KOPT-K1 (cell line): ENCODE measurements around the gene ARHGAP32.
"Not testable (repeated sequence)": the region's sequence is repeated elsewhere in the genome, so short reads cannot be mapped to it uniquely, and the experiment has no call there.

ENCODE experiments used
- H3K27ac ChIP-seq: fragments of 200-600 bp; sonication (generic); 2 replicates; pipeline ENCODE4 v1.5.1; 2016; ENCODE audit warnings: antibody characterized with exemption, mild to moderate bottlenecking, low read depth, low read length; ENCODE audit not compliant: poor library complexity, severe bottlenecking
- H3K36me3 ChIP-seq: fragments of 200-600 bp; sonication (generic); 2 replicates; pipeline ENCODE4 v1.5.1; 2017; ENCODE audit warnings: antibody characterized with exemption, mild to moderate bottlenecking, low read length, moderate library complexity; ENCODE audit not compliant: insufficient read depth
- H3K9me3 ChIP-seq: fragments of 200-600 bp; sonication (generic); 2 replicates; pipeline ENCODE4 v1.5.1; 2017; ENCODE audit warnings: antibody characterized with exemption, low read length, mild to moderate bottlenecking; ENCODE audit not compliant: insufficient read depth, poor library complexity, severe bottlenecking

Gene ARHGAP32

DNA sequence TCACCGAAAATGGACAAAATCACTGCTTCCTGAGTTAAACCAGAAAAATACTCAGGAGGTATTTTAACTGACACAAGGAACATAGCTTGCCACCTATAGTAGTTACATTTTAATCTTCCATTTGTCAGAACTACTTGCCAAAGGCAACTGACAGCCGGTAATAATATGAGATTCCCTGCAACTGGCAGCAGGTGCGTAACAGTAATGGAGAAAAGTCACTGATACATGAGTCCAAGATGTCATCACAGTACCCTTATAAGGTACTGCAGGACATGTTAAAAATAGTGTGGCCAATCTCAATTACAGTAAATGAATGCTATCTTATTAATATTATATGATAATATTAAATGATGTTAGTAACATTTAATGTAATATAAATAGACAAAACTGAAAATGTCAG is 21.1 kb upstream of the ARHGAP32 start:
- Histone ChIP-seq H3K36me3 (no peaks in the 10 kb centered on the region), H3K9me3 (no peaks in the 10 kb centered on the region), H3K27ac (no peak overlapping the region)

DNA sequence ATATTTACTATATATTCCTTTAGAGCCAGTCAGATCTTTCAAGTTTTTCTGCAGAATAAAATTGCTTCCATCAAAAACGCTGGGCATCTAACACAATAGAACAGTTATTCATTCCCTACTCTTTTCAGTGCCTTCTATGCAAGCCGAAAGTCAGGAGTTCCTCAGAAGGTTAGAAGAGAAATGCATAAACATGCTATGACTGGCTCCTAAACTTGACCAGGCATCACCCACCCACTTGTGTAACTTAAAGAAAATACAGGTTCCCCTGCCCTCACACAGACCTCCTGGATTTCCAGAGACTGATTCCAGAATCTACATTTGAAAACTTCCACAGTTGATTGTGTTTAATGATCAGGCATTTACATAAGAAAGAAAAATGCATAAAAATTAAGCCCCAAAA is 19.3 kb upstream of the ARHGAP32 start:
- H3K36me3 ChIP-seq, result no peaks in the 10 kb centered on the region
- H3K9me3 ChIP-seq, result no peaks in the 10 kb centered on the region
- H3K27ac ChIP-seq, result no peak overlapping the region

DNA sequence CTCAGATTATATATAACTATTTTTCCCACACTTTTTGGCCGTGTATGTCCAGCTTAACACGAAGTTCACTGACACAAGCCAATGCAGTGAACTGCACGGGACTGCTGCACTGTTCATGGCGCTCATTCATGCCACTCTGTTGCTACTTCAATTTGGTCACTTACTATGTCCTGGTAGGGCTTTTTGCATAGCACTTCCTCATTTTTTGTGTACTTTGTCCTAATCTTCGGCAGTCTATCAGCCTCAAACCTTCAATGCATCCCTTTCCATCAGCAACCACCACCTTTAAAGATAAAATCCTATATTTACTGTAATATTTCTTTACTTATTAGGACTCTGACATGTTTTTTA is 18.7 kb upstream of the ARHGAP32 start:
- H3K36me3 ChIP-seq, result no peaks in the 10 kb centered on the region
- no peak overlapping the region for H3K27ac ChIP-seq
- H3K9me3 ChIP-seq, result no peaks in the 10 kb centered on the region

DNA sequence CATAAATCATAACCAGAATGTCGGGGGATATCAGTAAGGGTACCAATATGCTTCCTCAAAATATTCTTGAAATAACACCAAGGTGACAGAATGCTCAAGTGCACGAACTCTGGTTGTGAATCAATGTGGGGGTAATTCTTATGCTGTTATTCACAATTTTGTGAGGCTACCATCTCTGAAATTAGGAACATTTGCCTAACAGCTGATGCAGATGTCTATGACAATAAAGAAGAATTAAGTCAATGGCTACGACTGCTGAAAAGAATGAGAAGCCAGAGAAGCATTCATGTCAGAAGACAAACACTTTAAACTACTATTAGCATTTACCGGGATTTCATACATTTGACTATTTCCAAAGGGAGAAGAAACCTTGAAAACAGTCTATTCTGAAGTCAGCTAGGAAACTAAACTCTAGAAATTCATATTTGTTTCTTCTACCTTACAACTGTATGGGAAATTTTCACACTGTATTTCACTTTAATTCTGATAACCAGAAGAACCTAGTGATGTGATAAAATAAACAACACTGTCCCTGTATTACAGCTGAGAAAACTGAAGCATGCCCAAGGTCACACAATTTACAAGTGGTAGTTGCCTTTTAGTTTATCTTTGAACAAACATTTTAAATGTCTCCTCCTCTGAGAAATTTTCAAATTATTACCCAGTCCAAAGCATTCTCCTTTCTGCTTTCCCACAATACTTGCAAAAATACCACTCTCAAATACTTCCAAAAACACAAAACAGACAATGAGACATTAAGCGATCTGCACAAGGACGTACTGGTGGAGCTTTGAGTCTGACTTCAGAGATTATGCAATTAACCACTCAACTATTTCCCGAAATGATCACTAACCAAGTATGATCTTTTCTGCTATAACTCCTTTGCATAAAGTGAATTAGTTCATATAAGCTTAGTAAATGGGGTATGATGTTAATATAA is 18.0 kb upstream of the ARHGAP32 start:
- Histone ChIP-seq H3K27ac (no peak overlapping the region), H3K9me3 (no peaks in the 10 kb centered on the region), H3K36me3 (no peaks in the 10 kb centered on the region)

DNA sequence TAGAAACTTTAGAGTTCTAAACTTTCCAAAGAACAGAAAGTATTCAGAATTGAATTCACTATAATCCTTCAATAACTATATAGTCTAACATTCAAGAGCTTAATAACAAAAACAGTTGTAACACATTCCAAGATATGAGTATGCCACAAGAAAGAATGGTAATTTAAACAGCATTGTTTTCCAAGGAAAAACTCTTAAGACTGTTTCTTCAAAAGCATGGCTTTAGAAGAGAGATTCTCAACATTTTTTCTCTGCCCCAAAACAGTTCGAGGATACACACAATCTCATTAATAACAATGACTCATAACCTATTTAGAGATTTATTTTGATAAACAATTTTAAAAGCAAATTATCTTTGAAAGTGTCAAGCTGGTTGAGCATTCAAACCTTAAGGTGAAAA is 16.7 kb upstream of the ARHGAP32 start:
- Histone ChIP-seq H3K9me3 (no peaks in the 10 kb centered on the region), H3K36me3 (no peaks in the 10 kb centered on the region), H3K27ac (no peak overlapping the region)

DNA sequence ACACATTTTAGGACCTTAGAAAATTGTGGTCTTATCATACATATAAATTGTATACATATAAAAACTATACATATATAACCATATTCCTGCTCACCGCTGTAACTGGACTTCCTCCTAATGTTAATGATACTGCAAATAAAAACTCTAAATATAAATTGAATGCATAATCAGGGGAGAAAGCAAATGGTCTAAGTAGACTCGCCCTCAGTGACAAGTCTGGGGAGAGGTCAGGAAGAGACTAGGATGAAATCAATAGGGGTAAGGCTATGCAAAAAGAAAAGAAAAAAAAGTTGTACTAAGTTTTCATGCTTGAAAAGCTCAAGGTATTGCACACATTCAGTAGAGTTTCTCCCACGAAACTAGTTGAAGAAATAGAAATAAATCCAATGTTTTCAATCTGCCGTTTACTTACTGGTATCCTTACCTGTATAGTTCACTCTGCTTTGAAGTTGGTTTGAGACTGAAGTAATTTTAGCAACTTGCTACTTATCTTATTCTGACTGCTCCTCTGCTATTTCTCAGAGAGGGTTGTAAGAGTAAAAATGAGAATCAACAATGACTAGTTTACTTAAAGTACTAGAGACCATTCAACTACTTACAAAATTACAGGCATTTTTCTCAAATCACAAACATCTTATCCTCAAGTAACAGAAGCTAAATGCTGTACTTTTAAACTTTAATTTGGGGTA is 12.2 kb upstream of the ARHGAP32 start:
- Histone ChIP-seq H3K36me3 (peaks cover 9% of the 10 kb centered on the region; the same call in 1 of the 2 replicates), H3K27ac (no peak overlapping the region), H3K9me3 (peaks cover 13% of the 10 kb centered on the region)

DNA sequence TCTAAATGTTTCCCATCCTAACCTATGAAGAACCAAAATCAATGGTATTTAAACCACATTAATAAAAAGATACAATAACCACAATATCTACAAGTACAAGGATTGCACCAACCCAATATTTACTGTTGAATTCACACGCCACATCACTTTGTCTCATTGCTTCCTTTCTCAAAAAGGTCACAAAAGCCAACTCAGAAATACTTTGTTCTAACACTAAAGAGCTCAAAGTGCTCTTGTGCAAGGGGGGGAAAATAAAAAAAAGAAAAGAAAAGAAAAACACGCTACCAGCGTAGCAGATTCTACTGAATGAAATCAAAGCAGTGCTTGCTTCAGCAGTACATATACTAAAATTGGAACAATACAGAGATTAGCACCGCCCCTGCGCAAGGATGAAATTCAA is 10.5 kb upstream of the ARHGAP32 start:
- Histone ChIP-seq H3K36me3 (peaks cover 9% of the 10 kb centered on the region; the same call in 1 of the 2 replicates), H3K9me3 (peaks cover 24% of the 10 kb centered on the region), H3K27ac (no peak overlapping the region)

DNA sequence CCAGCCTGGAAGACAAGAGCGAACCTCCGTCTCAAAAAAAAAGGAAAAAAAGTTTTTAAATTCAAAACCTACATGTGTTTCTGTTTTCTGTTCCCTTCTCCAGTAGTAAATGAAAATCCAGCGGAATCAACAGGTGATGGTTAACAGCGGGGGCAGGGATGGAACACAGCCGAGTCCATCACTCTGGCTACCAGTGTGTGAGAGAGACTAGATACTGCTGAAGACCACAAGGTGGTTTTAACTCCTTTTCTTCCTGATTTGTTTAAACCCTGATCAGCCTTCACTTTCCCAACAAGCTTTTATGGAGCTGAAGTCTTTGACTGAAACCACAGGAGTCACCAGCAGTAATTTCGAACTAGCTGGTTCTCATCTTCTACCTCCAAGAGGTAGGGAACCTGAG is 3.6 kb upstream of the ARHGAP32 start:
- Histone ChIP-seq H3K36me3 (peaks cover 9% of the 10 kb centered on the region; the same call in 1 of the 2 replicates), H3K9me3 (peaks cover 24% of the 10 kb centered on the region), H3K27ac (no peak overlapping the region)

DNA sequence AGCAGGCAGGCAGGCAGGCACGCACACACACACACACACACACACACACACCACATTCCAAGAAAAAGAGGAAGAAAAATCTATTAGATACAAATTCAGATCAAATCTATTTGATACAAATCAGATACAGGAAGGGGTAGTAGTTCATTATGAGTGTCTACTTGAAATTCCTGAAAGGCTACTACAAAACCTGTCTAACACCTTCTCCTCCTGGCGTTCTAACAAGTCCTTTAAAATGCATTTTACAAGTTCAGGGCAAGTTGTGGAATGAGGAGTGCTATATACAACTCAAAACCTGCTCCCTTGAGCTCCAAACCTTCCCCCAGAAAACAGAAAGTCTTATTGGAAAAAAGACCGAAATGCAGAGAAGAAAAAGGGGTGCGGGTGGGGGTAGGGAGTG is 476 bp downstream of the ARHGAP32 start:
- Histone ChIP-seq H3K27ac (no peak overlapping the region), H3K36me3 (no peaks in the 10 kb centered on the region), H3K9me3 (peaks cover 7% of the 10 kb centered on the region)

DNA sequence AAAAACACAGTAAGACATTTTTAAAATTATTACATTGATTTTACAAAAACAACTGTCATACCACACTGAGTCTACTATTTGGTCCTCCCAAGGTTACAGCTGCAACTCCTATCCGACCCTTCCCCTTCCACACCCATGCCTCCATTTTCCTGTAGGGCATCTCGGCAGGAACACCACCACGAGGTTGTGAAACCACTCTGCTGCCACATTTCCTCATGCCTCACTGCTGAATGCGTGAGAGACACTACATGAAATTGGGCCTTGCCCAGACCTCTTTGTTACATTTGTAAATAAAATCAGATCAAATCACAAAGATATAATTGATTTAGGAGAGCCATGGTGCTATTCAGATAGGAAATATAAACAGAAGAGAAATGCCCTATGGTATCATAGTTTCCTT is 2.0 kb downstream of the ARHGAP32 start:
- H3K36me3 ChIP-seq, result no peaks in the 10 kb centered on the region
- H3K27ac ChIP-seq, result no peak overlapping the region
- peaks cover 13% of the 10 kb centered on the region for H3K9me3 ChIP-seq

DNA sequence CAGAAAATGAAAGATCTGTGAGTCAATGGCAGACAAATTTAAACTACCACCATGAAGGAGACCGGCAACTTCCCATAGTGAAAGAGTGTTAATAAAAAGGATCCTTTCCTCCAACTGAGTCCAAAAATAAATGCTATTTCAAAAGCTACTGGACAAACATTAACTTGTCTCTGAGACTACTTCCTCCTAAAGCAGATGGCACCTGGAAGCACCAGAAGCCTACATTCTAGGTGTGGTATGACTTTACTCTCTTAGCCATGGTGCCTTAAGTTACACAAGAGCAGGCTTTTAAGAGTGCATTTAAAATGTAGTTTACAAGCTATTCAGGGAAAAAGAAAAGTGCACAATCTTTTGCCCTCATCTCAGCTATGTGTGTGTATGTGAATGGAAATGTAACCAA is 2.5 kb downstream of the ARHGAP32 start:
- H3K36me3 ChIP-seq, result no peaks in the 10 kb centered on the region
- H3K27ac ChIP-seq, result no peak overlapping the region
- peaks cover 13% of the 10 kb centered on the region for H3K9me3 ChIP-seq

DNA sequence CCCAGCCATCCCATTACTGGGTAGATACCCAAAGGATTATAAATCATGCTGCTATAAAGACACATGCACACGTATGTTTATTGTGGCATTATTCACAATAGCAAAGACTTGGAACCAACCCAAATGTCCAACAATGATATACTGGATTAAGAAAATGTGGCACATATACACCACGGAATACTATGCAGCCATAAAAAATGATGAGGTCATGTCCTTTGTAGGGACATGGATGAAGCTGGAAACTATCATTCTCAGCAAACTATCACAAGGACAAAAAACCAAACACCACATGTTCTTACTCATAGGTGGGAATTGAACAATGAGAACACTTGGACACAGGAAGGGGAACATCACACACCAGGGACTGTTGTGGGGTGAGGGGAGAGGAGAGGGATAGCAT is 7.0 kb downstream of the ARHGAP32 start:
- peaks cover 13% of the 10 kb centered on the region for H3K9me3 ChIP-seq
- H3K36me3 ChIP-seq, H3K27ac ChIP-seq: not testable (repeated sequence)

DNA sequence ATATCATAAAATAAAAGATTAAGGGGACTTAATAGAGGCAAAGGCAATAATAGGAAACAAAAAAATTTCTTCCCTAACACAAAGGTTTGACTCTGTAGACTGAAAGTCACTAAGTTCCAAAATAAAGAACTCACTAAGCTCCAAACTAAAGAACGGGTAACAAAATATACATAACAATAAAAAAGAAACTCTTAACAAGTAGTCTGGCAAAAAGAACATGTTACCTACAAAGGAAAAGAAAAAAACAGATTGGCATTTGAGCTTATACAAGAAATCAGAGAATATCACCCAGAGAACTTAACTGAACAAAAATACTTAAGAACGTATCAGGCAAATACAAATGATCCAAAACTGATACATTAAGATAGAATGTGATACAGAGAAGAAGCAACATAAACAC is 7.5 kb downstream of the ARHGAP32 start:
- Histone ChIP-seq H3K36me3 (no peaks in the 10 kb centered on the region), H3K27ac (no peak overlapping the region), H3K9me3 (peaks cover 13% of the 10 kb centered on the region)

DNA sequence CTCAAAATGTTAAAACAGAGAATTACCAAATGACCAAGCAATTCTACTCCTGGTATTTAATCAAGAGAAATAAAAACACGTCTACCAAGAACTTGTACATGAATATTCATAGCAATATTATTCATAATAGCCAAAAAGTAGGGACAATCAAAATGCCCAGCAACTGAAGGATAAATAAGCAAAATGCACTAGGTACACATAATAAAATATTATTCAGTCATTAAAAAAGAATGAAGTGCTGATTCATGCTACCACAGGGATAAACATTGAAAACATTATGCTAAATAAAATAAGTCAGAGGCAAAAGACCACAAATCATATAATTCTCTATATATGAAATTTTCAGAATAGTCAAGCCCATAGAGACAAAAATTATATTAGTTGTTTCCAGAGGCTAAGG is 24.8 kb downstream of the ARHGAP32 start:
- H3K9me3 ChIP-seq, result peaks cover 48% of the 10 kb centered on the region
- 0 out of 2 replicates have a peak, but pooled peaks cover 4% of the 10 kb centered on the region for H3K36me3 ChIP-seq
- no peak overlapping the region for H3K27ac ChIP-seq

DNA sequence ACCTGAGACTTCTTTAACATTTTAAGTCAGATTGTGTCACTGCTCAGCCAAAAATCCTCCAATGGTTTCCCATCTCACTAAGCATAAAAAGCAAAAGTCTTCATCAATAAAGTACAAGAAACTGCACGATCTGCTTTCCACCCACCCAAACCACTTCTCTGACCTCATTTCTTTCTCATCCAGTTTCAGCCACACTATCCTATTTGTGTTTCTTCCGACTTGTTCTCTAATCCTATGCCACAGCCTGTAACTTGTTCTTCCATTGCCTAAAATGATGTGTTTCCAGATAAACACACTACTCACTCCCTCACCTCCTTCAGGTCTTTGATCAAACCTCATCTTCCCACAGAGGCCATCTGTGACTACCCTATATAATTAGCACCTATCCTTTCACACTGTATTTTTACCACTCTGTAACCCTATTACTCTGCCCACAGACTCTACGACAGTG is 28.4 kb downstream of the ARHGAP32 start:
- Histone ChIP-seq H3K27ac (no peak overlapping the region), H3K9me3 (peaks cover 33% of the 10 kb centered on the region), H3K36me3 (0 out of 2 replicates have a peak, but pooled peaks cover 4% of the 10 kb centered on the region)
